Prostate gland (tissue), 2 donors: ENCODE data around the gene ZNF581.

ENCODE experiments used
- POLR2A ChIP-seq: fragments of 450-650 bp; IDR thresholded peaks from one replicate; pipeline ENCODE4 v1.6.1; 2016; ENCODE audit warnings: antibody characterized with exemption, mild to moderate bottlenecking
- TF ChIP-seq, protein P1 (sequence below), 4 experiments: fragments of 200-600 bp in 2 of 4; fragments of 450-650 bp in 2 of 4; sonication (generic) in 2 of 4; IDR thresholded peaks; 1 replicate in 3 of 4; 2 replicates in 1 of 4; pipeline ENCODE4 v1.5.1; 2016 to 2019; ENCODE audit warnings: antibody characterized with exemption in 4 of 4, mild to moderate bottlenecking in 2 of 4, moderate library complexity in 2 of 4

DNA sequence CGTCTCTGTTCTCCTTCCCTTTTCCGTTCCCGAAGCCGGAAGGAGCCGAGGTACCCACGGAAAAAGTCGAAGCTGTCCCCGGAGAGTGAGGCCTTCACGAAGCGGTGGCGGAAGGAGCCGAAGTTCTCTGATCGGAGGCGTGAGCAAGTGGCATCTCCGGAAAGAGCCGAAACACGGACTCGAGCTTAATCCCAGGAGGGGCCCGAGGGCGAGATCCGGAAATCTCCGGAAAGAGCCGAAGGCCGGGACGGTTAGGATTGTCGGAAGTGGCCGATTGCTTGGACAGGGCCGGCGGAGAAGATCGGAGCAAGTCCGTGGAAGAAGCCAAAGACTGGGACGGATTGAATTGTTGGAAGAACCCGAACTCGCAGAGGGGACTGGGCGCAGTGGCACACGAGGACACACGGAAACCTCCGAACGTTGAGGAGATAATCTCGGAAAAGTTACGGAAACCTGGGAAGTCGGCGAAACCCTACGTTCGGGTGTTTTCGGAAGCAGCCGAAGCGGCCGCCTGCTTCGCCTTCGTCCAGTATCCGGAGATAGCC, 10.9 kb downstream of the ZNF581 start:
- TF ChIP-seq, protein P1, sequence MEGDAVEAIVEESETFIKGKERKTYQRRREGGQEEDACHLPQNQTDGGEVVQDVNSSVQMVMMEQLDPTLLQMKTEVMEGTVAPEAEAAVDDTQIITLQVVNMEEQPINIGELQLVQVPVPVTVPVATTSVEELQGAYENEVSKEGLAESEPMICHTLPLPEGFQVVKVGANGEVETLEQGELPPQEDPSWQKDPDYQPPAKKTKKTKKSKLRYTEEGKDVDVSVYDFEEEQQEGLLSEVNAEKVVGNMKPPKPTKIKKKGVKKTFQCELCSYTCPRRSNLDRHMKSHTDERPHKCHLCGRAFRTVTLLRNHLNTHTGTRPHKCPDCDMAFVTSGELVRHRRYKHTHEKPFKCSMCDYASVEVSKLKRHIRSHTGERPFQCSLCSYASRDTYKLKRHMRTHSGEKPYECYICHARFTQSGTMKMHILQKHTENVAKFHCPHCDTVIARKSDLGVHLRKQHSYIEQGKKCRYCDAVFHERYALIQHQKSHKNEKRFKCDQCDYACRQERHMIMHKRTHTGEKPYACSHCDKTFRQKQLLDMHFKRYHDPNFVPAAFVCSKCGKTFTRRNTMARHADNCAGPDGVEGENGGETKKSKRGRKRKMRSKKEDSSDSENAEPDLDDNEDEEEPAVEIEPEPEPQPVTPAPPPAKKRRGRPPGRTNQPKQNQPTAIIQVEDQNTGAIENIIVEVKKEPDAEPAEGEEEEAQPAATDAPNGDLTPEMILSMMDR (IDR thresholded peaks at IDR 0.05): no peak
- no peak for TF ChIP-seq POLR2A
